GM12873 (cell line): Measurements from ENCODE around the gene HMGXB4.

Experiments used
- CTCF ChIP-seq: IDR thresholded peaks from 2 replicates; pipeline ENCODE4 v1.5.1; 2012; ENCODE audit warnings: low read depth, mild to moderate bottlenecking, moderate library complexity, low read length, control low read depth; ENCODE audit not compliant: insufficient read depth; ENCODE audit errors: missing control alignments

HMGXB4 gene

DNA sequence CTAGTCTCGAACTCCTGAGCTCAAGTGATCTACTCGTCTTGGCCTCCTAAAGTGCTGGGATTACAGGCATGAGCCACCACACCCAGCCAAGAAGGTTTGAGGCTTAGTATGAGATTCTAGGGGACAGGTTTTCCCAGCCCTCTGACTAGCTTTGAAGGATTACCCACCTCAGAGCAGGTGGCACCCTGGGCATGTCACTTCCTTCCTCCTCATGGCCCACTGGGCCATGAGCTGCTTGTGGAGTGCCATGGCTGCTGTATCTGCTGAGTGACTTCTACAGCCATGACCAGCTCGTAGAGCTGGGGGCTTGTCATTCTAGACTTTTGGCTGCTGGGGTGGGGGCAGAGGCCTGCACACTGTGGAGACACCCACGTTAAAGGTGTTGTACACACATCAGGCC is 67.5 kb downstream of the HMGXB4 start:
- no peak for TF ChIP-seq CTCF

DNA sequence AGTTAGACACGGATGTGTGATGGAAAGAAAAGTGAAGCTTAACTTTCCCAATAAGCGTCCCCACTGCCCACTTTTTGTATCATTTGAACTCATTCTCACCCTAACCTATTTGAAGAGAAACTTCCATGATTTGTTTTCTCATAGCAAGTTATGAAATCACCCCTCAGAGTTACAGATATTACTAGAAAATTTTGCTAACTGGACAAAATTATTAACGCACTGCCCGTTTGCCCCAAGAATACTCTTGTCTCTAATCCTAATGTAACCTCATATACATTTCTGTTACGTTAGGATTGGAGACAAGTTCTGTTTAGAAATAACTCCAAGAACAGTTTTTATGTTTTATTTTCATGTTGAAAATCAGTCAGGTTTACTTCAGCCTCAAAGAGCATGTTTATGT is 67.9 kb downstream of the HMGXB4 start:
- TF ChIP-seq CTCF = no peak

DNA sequence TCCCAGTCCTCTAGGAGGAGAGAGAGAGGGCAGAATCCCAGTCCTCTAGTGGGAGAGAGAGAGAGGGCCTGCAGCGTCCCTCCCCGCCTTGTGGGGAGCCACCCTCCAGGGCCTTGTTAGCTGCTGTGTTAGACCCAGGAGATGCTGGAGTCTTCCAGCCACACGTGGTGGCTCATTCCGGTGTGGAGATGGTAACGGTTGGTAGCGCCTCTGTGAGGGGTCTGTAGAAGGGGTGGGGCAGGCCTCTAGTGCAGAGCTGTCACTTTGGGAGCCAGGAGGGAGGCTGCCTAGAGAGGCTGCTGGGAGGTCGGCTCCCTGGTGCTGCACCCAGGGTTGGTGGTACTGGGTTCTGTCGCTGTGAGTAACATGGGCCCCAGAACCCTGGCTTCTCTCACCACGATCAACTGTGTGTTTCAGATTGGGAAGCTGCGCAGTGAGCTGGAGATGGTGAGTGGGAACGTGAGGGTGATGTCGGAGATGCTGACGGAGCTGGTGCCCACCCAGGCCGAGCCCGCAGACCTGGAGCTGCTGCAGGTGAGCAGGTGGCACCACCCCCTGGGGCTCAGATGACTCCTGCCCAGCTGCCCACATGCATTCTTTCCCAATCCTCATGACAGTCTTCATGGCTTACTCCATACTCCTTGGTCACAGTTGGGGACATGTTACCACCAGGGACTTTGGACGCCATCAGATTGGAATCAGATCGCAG is 69.7 kb downstream of the HMGXB4 start:
- no peak for TF ChIP-seq CTCF

DNA sequence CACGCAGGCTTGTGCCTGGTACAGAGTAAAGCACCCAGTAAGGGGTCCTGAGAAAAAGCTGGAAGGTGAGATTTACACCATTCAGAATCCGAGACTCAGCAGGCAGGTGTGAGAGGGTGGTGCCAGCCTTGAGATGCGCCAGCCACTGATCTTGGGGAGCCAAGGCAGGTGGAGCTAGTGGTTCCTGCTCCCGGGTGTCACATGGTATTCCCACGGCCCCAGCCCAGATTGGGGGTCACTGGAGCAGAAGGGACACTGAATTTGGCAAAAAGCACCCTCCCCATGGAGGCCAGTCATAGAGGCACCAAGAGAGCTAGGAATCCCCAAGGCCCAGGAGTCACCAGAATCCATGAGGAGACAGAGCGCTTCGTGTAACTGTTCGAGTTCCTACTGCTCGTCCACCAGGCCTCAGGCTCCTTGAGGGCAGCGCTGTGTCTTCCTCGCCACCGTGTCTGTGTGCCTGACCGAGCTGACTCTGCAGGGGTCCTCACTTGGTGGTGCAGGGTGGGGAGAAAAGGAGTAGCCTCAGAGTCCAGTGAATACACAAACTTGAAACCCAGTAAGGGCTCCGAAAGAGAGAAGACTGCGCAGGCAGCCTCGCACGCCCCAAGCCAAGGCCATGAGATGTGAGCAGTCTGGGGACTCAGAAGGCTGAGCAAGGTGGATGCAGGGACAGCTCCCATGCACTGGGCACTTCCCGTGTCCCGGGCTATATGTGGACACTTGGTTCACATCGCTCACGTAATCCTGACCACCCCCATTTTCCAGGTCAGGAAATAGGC is 70.6 kb downstream of the HMGXB4 start:
- TF ChIP-seq CTCF = no peak

- no peak for TF ChIP-seq CTCF
These were observed 71.2 kb downstream of the HMGXB4 start for GRCh38 chr22:35328472-35328885.

GRCh38 chr22:35329114-35329847 is 72.0 kb downstream of the HMGXB4 start:
- TF ChIP-seq CTCF = no peak

DNA sequence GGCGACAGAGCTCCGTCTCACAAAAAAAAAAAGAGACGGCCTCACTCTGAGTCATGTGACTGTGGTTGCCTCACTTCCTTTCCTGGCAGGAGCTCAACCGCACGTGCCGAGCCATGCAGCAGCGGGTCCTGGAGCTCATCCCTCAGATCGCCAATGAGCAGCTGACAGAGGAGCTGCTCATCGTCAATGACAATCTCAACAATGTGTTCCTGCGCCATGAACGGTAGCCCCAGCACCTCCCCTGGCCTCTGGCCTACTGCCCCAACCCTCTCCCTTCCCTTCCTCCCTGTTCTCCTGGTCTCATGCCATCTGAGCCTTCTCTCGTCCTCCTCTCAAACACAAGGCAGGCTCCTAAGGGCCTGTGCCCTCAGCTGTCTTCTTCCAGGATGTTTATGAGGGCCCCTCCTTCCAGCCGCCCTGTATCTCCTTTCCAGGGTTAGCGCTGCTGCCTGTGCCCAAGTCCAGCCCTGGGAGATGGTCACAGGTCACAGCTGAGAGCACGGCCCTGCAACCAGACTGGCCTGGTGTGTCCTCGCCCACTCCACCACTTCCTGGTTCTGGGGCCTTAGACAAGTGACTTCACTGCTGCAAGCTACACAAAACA is 73.1 kb downstream of the HMGXB4 start:
- no peak for TF ChIP-seq CTCF
